ENCODE results near the gene TMEM87B.
"Not testable (repeated sequence)": the region's sequence is repeated elsewhere in the genome, so short reads cannot be mapped to it uniquely, and the experiment has no call there.

The TMEM87B gene

GRCh38 chr2:112073875-112074274 lies 18.8 kb downstream of the TMEM87B start:
- no peak for DNase-seq (ENCODE audit: low spot score)

- no peak for DNase-seq (ENCODE audit: low spot score)
Observed at GRCh38 chr2:112074506-112074905, 19.4 kb downstream of the TMEM87B start.

- no peak for DNase-seq (ENCODE audit: low spot score)
Observed at GRCh38 chr2:112075490-112076260, 20.6 kb downstream of the TMEM87B start.

GRCh38 chr2:112077814-112078213 lies 22.7 kb downstream of the TMEM87B start:
- no peak for DNase-seq (ENCODE audit: low spot score)

GRCh38 chr2:112081262-112081661 lies 26.2 kb downstream of the TMEM87B start:
- DNase-seq (ENCODE audit: low spot score), result no peak

GRCh38 chr2:112084689-112085374 lies 29.8 kb downstream of the TMEM87B start:
- DNase-seq (ENCODE audit: low spot score), result no peak

GRCh38 chr2:112085375-112085730 lies 30.3 kb downstream of the TMEM87B start:
- DNase-seq (ENCODE audit: low spot score), result no peak

- no peak for DNase-seq (ENCODE audit: low spot score)
Observed at GRCh38 chr2:112085916-112086669, 31.0 kb downstream of the TMEM87B start.

- DNase-seq (ENCODE audit: low spot score), result no peak
Observed at GRCh38 chr2:112087346-112088020, 32.4 kb downstream of the TMEM87B start.

GRCh38 chr2:112089375-112089774 lies 34.3 kb downstream of the TMEM87B start:
- no peak for DNase-seq (ENCODE audit: low spot score)

GRCh38 chr2:112092286-112093041 lies 37.4 kb downstream of the TMEM87B start:
- DNase-seq (ENCODE audit: low spot score), result no peak

GRCh38 chr2:112093216-112093615 lies 38.1 kb downstream of the TMEM87B start:
- DNase-seq (ENCODE audit: low spot score), result no peak

- DNase-seq (ENCODE audit: low spot score), result no peak
Observed at GRCh38 chr2:112095681-112096080, 40.6 kb downstream of the TMEM87B start.

- DNase-seq (ENCODE audit: low spot score), result no peak
Observed at GRCh38 chr2:112096098-112096497, 41.0 kb downstream of the TMEM87B start.

GRCh38 chr2:112108178-112108832 lies 53.2 kb downstream of the TMEM87B start:
- no peak for DNase-seq (ENCODE audit: low spot score)

GRCh38 chr2:112109278-112109677 lies 54.2 kb downstream of the TMEM87B start:
- no peak for DNase-seq (ENCODE audit: low spot score)

GRCh38 chr2:112110966-112111365 lies 55.9 kb downstream of the TMEM87B start:
- no peak for DNase-seq (ENCODE audit: low spot score)

- not testable (repeated sequence) for DNase-seq (ENCODE audit: low spot score)
Observed at GRCh38 chr2:112113354-112113753, 58.3 kb downstream of the TMEM87B start.

- no peak for DNase-seq (ENCODE audit: low spot score)
Observed at GRCh38 chr2:112118148-112118547, 63.1 kb downstream of the TMEM87B start.

GRCh38 chr2:112121682-112122254 lies 66.7 kb downstream of the TMEM87B start:
- peak; percentile 29 for DNase-seq (ENCODE audit: low spot score)

GRCh38 chr2:112129060-112129459 lies 74.0 kb downstream of the TMEM87B start:
- DNase-seq (ENCODE audit: low spot score), result no peak

Measured in D341Med (cell line).